GM23338 (cell line): ENCODE results near the gene RSPO1. TPM values are rescaled to one million over a fixed set of nuclear protein-coding genes. Genes with fewer than 3 reads are reported as not detected.

ENCODE experiments used
- ATAC-seq: fragments of 200-7000 bp; cut with Tn5 transposase; 3 replicates; pipeline ENCODE4 v1.9.1; 2020
- DNase-seq: peaks from one replicate; pipeline ENCODE4 v3.0.0-alpha.2; 2015; ENCODE audit warnings: low spot score
- H2AFZ ChIP-seq: fragments of 200-600 bp; sonication (generic); 2 replicates; pipeline ENCODE4 v1.8.0; 2016; ENCODE audit warnings: antibody characterized with exemption, mild to moderate bottlenecking, moderate library complexity
- H3F3A ChIP-seq: fragments of 200-600 bp; sonication (generic); replicated peaks from 2 replicates; pipeline ENCODE4 v1.8.0; 2017; ENCODE audit warnings: antibody characterized with exemption, mixed run types, low read depth
- H3K27ac ChIP-seq: fragments of 200-600 bp; sonication (generic); 2 replicates; pipeline ENCODE4 v1.6.1; 2016; ENCODE audit warnings: low read depth
- H3K27me3 ChIP-seq: fragments of 200-600 bp; sonication (generic); 2 replicates; pipeline ENCODE4 v1.8.0; 2016; ENCODE audit warnings: mild to moderate bottlenecking, mixed run types, moderate library complexity; ENCODE audit not compliant: insufficient read depth
- H3K36me3 ChIP-seq: fragments of 200-600 bp; sonication (generic); 2 replicates; pipeline ENCODE4 v1.8.0; 2016; ENCODE audit warnings: mild to moderate bottlenecking; ENCODE audit not compliant: insufficient read depth
- H3K4me1 ChIP-seq: fragments of 200-600 bp; sonication (generic); 2 replicates; pipeline ENCODE4 v1.8.0; 2016; ENCODE audit warnings: mild to moderate bottlenecking, moderate library complexity; ENCODE audit not compliant: insufficient read depth
- H3K4me2 ChIP-seq: fragments of 200-600 bp; sonication (generic); 2 replicates; pipeline ENCODE4 v1.7.1; 2017; ENCODE audit warnings: mixed run types
- H3K4me3 ChIP-seq: fragments of 200-600 bp; sonication (generic); 2 replicates; pipeline ENCODE4 v1.6.1; 2016; ENCODE audit warnings: mixed run types
- H3K79me2 ChIP-seq: fragments of 200-600 bp; sonication (generic); replicated peaks from 2 replicates; pipeline ENCODE4 v1.8.0; 2017; ENCODE audit warnings: mild to moderate bottlenecking; ENCODE audit not compliant: insufficient read depth
- H3K9me2 ChIP-seq: fragments of 200-600 bp; sonication (generic); 2 replicates; pipeline ENCODE4 v1.8.0; 2017; ENCODE audit not compliant: insufficient read depth
- H4K20me1 ChIP-seq: fragments of 200-600 bp; sonication (generic); replicated peaks from 2 replicates; pipeline ENCODE4 v1.8.0; 2017; ENCODE audit warnings: mild to moderate bottlenecking; ENCODE audit not compliant: insufficient read depth
- H3K27ac Mint-ChIP-seq: 2 replicates; pipeline ENCODE4 v1.8.0; 2020; ENCODE audit warnings: inconsistent platforms, mild to moderate bottlenecking, moderate library complexity, mixed read lengths
- H3K27me3 Mint-ChIP-seq: 3 replicates; pipeline ENCODE4 v1.8.0; 2022; ENCODE audit warnings: low read depth, mild to moderate bottlenecking, moderate library complexity, mixed read lengths, inconsistent platforms; ENCODE audit not compliant: insufficient read depth, poor library complexity
- H3K36me3 Mint-ChIP-seq: 3 replicates; pipeline ENCODE4 v1.8.0; 2021; ENCODE audit warnings: low read depth, mild to moderate bottlenecking, inconsistent platforms, moderate library complexity, mixed read lengths
- H3K4me1 Mint-ChIP-seq: 3 replicates; pipeline ENCODE4 v1.8.0; 2020; ENCODE audit warnings: mild to moderate bottlenecking, inconsistent platforms, mixed read lengths
- H3K4me3 Mint-ChIP-seq: 3 replicates; pipeline ENCODE4 v1.8.0; 2021; ENCODE audit warnings: moderate library complexity, mild to moderate bottlenecking, inconsistent platforms, mixed read lengths
- H3K9me3 Mint-ChIP-seq: 3 replicates; pipeline ENCODE4 v1.8.0; 2020; ENCODE audit warnings: moderate library complexity, mild to moderate bottlenecking, inconsistent platforms, mixed read lengths
- CREB1 ChIP-seq: fragments of 250-450 bp; sonication (Bioruptor Pico); IDR thresholded peaks from 2 replicates; pipeline ENCODE4 v1.5.0; 2020; ENCODE audit warnings: low read depth, mild to moderate bottlenecking, moderate library complexity
- CTCF ChIP-seq, 2 experiments: fragments of 200-600 bp in 1 of 2; sonication (generic) in 1 of 2; conservative IDR thresholded peaks; 2 replicates each; pipeline versions ENCODE4 v1.5.1 to v1.6.1; 2016 to 2017; ENCODE audit warnings: antibody characterized with exemption in 2 of 2, low read depth in 2 of 2, mild to moderate bottlenecking in 2 of 2, moderate library complexity in 1 of 2
- EZH2 ChIP-seq: fragments of 200-600 bp; sonication (generic); IDR thresholded peaks from one replicate; pipeline ENCODE4 v1.8.0; 2017; ENCODE audit warnings: antibody characterized with exemption, mild to moderate bottlenecking, low read depth; ENCODE audit not compliant: unreplicated experiment
- EZH2phosphoT487 ChIP-seq: fragments of 200-600 bp; sonication (generic); IDR thresholded peaks from one replicate; pipeline ENCODE4 v1.8.1; 2018; ENCODE audit warnings: antibody characterized with exemption; ENCODE audit not compliant: unreplicated experiment
- JUNB ChIP-seq: IDR thresholded peaks from one replicate; pipeline ENCODE4 v1.6.1; 2016; ENCODE audit warnings: antibody characterized with exemption; ENCODE audit not compliant: unreplicated experiment
- NANOG ChIP-seq: IDR thresholded peaks from 2 replicates; pipeline ENCODE4 v1.6.1; 2016; ENCODE audit warnings: antibody characterized with exemption, borderline replicate concordance
- POLR2AphosphoS5 ChIP-seq: IDR thresholded peaks from 2 replicates; pipeline ENCODE4 v1.6.1; 2016; ENCODE audit warnings: antibody characterized with exemption, low read depth
- STAT1 ChIP-seq: IDR thresholded peaks from one replicate; pipeline ENCODE4 v1.6.1; 2016; ENCODE audit warnings: antibody characterized with exemption; ENCODE audit not compliant: unreplicated experiment
- ZNF114 ChIP-seq: fragments of 250-450 bp; sonication (Bioruptor Pico); IDR thresholded peaks from 2 replicates; pipeline ENCODE4 v1.5.0; 2020; ENCODE audit warnings: mild to moderate bottlenecking, moderate library complexity
- ZNF331 ChIP-seq: fragments of 250-450 bp; sonication (Bioruptor Pico); IDR thresholded peaks from 2 replicates; pipeline ENCODE4 v1.5.0; 2020; ENCODE audit warnings: low read depth, mild to moderate bottlenecking, moderate library complexity
- polyA plus RNA-seq: library from polyadenylated mRNA; unstranded; fragments of >200 nt; fragmentation: Nextera tagmentation; extraction: Ambion mirVana; gene quantifications from 2 replicates; pipeline ENCODE4 v1.2.1, GENCODE V29; 2016
- total RNA-seq: library from RNA; depleted of rRNA; stranded (reverse); fragments of >200 nt; shearing (Covaris generic); gene quantifications from 2 replicates; pipeline ENCODE4 v1.2.3, GENCODE V29; 2014
- TF ChIP-seq, protein P1 (sequence below): IDR thresholded peaks from 2 replicates; pipeline ENCODE4 v1.6.1; 2016; ENCODE audit warnings: antibody characterized with exemption
- TF ChIP-seq, protein P2 (sequence below): IDR thresholded peaks from one replicate; pipeline ENCODE4 v1.6.1; 2018; ENCODE audit warnings: antibody characterized with exemption; ENCODE audit not compliant: unreplicated experiment
- TF ChIP-seq, protein P3 (sequence below): fragments of 250-450 bp; sonication (Bioruptor Pico); IDR thresholded peaks from 2 replicates; pipeline ENCODE4 v1.5.0; 2020; ENCODE audit warnings: mild to moderate bottlenecking, moderate library complexity

Gene RSPO1
- total and polyA plus RNA-seq, 2 experiments from 2014 or later: 0.11 TPM; not detected in 1

DNA sequence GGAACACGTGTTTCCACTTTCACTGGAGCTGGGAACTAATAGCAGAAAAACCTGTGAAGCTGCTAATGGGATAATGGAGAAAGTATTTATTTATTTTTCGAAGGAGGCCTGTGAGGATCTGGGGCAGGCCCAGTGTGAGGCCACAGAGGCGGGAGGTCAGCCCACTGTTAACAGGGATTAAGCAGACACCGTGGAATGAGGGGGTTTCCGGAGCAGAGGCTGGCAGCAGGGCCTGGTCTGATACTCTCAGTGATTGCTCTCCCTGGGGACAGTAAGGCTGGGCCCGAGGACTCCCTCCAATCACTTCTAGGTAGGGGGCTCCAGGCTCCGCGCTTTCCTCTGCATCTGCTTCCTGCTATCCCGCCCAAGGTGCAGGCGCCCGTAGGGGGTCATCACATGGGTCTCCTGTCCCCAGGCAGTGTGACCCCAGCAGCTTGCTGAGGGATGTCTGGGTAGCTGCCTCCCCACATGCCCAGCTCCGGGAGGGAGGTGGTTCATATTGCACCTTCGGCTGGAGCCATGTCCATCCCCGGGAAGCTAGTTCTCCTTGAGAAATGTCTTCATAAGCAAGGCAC is 28.8 kb upstream of the RSPO1 start:
- Histone ChIP-seq H3K9me2 (no peaks in the 10 kb centered on the region), H3K27me3 (no peaks in the 10 kb centered on the region), H2AFZ (peak overlapping the region; percentile 56), H3K4me3 (no peak overlapping the region), H3K4me1 (peaks cover 12% of the 10 kb centered on the region; the same call in 1 of the 2 replicates), H4K20me1 (no peaks in the 10 kb centered on the region), H3F3A (no peaks in the 10 kb centered on the region), H3K36me3 (no peaks in the 10 kb centered on the region), H3K4me2 (no peak overlapping the region), H3K27ac (no peak overlapping the region), H3K79me2 (no peaks in the 10 kb centered on the region)
- ATAC-seq (peak; percentile 38), DNase-seq (no peak)
- H3K9me3 Mint-ChIP-seq: no peaks in the 10 kb centered on the region
- TF ChIP-seq, protein P1, sequence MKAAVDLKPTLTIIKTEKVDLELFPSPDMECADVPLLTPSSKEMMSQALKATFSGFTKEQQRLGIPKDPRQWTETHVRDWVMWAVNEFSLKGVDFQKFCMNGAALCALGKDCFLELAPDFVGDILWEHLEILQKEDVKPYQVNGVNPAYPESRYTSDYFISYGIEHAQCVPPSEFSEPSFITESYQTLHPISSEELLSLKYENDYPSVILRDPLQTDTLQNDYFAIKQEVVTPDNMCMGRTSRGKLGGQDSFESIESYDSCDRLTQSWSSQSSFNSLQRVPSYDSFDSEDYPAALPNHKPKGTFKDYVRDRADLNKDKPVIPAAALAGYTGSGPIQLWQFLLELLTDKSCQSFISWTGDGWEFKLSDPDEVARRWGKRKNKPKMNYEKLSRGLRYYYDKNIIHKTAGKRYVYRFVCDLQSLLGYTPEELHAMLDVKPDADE: no peak
- no peak for TF ChIP-seq NANOG
- TF ChIP-seq JUNB: no peak
- no peak for TF ChIP-seq EZH2
- TF ChIP-seq CREB1 (CRISPR knock-in tag): no peak
- no peak for TF ChIP-seq STAT1
- TF ChIP-seq CTCF (conservative IDR thresholded peaks at IDR 0.05; ENCODE audit: low read depth in 2 of 2): no peak
- TF ChIP-seq ZNF331 (CRISPR knock-in tag): no peak
- TF ChIP-seq ZNF114 (CRISPR knock-in tag): no peak
- TF ChIP-seq, protein P2, sequence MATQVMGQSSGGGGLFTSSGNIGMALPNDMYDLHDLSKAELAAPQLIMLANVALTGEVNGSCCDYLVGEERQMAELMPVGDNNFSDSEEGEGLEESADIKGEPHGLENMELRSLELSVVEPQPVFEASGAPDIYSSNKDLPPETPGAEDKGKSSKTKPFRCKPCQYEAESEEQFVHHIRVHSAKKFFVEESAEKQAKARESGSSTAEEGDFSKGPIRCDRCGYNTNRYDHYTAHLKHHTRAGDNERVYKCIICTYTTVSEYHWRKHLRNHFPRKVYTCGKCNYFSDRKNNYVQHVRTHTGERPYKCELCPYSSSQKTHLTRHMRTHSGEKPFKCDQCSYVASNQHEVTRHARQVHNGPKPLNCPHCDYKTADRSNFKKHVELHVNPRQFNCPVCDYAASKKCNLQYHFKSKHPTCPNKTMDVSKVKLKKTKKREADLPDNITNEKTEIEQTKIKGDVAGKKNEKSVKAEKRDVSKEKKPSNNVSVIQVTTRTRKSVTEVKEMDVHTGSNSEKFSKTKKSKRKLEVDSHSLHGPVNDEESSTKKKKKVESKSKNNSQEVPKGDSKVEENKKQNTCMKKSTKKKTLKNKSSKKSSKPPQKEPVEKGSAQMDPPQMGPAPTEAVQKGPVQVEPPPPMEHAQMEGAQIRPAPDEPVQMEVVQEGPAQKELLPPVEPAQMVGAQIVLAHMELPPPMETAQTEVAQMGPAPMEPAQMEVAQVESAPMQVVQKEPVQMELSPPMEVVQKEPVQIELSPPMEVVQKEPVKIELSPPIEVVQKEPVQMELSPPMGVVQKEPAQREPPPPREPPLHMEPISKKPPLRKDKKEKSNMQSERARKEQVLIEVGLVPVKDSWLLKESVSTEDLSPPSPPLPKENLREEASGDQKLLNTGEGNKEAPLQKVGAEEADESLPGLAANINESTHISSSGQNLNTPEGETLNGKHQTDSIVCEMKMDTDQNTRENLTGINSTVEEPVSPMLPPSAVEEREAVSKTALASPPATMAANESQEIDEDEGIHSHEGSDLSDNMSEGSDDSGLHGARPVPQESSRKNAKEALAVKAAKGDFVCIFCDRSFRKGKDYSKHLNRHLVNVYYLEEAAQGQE: no peak
- TF ChIP-seq, protein P3, sequence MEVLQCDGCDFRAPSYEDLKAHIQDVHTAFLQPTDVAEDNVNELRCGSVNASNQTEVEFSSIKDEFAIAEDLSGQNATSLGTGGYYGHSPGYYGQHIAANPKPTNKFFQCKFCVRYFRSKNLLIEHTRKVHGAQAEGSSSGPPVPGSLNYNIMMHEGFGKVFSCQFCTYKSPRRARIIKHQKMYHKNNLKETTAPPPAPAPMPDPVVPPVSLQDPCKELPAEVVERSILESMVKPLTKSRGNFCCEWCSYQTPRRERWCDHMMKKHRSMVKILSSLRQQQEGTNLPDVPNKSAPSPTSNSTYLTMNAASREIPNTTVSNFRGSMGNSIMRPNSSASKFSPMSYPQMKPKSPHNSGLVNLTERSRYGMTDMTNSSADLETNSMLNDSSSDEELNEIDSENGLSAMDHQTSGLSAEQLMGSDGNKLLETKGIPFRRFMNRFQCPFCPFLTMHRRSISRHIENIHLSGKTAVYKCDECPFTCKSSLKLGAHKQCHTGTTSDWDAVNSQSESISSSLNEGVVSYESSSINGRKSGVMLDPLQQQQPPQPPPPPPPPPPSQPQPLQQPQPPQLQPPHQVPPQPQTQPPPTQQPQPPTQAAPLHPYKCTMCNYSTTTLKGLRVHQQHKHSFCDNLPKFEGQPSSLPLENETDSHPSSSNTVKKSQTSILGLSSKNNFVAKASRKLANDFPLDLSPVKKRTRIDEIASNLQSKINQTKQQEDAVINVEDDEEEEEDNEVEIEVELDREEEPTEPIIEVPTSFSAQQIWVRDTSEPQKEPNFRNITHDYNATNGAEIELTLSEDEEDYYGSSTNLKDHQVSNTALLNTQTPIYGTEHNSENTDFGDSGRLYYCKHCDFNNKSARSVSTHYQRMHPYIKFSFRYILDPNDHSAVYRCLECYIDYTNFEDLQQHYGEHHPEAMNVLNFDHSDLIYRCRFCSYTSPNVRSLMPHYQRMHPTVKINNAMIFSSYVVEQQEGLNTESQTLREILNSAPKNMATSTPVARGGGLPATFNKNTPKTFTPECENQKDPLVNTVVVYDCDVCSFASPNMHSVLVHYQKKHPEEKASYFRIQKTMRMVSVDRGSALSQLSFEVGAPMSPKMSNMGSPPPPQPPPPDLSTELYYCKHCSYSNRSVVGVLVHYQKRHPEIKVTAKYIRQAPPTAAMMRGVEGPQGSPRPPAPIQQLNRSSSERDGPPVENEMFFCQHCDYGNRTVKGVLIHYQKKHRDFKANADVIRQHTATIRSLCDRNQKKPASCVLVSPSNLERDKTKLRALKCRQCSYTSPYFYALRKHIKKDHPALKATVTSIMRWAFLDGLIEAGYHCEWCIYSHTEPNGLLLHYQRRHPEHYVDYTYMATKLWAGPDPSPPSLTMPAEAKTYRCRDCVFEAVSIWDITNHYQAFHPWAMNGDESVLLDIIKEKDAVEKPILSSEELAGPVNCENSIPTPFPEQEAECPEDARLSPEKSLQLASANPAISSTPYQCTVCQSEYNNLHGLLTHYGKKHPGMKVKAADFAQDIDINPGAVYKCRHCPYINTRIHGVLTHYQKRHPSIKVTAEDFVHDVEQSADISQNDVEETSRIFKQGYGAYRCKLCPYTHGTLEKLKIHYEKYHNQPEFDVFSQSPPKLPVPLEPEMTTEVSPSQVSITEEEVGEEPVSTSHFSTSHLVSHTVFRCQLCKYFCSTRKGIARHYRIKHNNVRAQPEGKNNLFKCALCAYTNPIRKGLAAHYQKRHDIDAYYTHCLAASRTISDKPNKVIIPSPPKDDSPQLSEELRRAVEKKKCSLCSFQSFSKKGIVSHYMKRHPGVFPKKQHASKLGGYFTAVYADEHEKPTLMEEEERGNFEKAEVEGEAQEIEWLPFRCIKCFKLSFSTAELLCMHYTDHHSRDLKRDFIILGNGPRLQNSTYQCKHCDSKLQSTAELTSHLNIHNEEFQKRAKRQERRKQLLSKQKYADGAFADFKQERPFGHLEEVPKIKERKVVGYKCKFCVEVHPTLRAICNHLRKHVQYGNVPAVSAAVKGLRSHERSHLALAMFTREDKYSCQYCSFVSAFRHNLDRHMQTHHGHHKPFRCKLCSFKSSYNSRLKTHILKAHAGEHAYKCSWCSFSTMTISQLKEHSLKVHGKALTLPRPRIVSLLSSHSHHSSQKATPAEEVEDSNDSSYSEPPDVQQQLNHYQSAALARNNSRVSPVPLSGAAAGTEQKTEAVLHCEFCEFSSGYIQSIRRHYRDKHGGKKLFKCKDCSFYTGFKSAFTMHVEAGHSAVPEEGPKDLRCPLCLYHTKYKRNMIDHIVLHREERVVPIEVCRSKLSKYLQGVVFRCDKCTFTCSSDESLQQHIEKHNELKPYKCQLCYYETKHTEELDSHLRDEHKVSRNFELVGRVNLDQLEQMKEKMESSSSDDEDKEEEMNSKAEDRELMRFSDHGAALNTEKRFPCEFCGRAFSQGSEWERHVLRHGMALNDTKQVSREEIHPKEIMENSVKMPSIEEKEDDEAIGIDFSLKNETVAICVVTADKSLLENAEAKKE (CRISPR knock-in tag): no peak
- TF ChIP-seq EZH2phosphoT487: no peak
- no peak for TF ChIP-seq POLR2AphosphoS5
- H3K27me3 Mint-ChIP-seq: peaks cover 16% of the 10 kb centered on the region
- H3K4me3 Mint-ChIP-seq: no peak overlapping the region
- H3K27ac Mint-ChIP-seq: no peak overlapping the region
- peaks cover 30% of the 10 kb centered on the region for H3K4me1 Mint-ChIP-seq
- H3K36me3 Mint-ChIP-seq: no peaks in the 10 kb centered on the region
